Measurements from ENCODE around the gene POU2AF2.
"Not testable (repeated sequence)": the region's sequence is repeated elsewhere in the genome, so short reads cannot be mapped to it uniquely, and the experiment has no call there.

The POU2AF2 gene

DNA sequence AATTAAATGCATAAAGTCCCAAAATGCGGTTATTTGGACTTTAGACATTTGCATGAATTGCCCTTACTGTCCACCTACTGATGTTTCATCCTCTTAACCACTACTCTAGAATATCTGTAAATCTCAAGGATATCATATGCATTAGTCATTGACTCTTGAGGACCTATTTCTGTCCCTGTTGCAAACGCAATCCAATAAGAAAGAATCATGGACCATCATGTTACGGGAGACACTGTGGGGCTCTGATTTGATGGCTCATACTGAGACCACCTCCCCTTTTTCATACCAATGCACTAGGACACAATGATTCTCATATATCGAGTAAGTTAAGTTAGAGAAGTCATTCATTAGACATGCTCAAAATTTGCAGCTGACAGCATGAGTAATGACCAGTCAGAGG is 14.4 kb downstream of the POU2AF2 start:
- no peak for DNase-seq (ENCODE audit: low spot score)

DNA sequence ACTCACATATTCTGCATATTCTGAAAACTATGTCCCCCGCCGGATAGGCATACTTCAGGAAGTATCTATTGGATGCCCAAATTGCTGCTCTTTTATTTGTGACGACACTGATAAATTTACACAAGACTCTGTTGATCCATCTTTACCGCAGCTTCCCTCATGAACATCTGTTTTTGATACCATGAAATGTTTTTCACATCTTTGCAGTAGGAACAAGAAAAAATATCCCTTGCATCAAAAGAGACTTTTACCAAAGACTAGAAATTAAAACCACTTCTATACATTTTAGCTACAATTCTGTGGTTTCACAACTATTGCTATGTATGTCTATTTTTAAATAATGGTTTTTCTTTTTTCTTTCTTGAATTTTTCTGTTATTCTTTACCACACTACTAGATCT is 15.3 kb downstream of the POU2AF2 start:
- DNase-seq (ENCODE audit: low spot score): no peak

DNA sequence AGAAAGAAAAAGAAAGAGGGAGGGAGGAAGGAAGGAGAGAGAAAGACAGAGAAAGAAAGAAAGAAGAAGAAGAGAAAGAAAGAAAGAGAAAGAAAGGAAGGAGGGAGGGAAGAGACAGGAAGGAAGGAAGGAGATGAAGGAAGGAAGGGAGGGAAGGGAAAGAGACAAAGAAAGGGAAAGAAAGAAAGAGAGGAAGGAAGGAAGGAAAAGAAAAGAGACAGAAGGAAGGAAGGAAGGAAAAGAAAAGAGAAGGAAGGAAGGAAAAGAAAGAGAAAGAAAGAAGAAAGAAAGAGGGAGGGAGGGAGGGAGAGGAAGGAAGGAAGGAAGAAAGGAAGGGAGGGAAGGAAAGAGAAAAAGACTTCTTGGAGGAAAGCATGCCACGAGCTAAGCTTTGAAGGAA is 19.1 kb downstream of the POU2AF2 start:
- no peak for DNase-seq (ENCODE audit: low spot score)

DNA sequence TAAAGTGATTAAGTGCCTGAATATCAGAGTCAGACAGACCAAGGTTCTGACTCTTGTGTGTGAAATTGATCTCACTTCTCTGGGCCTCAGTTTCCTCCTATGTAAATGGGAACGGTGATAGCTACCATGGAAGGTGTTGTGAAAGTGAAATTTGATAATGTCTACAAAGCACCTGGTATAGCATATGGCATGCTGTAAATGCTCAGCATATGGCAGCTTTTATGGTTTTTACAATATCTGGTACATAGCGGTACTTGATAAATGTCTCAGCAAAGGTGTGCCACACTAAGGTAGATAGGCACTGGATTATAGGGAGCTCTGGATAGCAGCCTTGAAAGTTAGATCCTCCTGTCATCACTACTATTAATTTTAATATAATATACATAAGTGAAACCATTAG is 19.9 kb downstream of the POU2AF2 start:
- DNase-seq (ENCODE audit: low spot score): no peak

DNA sequence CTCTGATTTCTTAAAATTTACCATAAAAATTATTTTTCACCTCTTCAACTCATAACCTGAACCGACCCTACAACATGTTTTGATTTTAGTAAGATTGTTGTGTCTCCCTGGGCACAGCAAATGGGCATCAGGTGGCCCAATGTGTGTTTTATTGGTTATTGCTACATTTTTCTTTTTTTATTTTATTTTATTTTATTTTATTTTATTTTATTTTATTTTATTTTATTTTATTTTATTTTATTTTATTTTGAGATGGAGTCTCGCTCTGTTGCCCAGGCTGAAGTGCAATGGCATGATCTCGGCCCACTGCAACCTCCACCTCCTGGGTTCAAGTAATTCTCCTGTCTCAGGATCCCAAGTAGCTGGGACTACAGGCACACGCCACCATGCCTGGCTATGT is 22.8 kb downstream of the POU2AF2 start:
- not testable (repeated sequence) for DNase-seq (ENCODE audit: low spot score)

DNA sequence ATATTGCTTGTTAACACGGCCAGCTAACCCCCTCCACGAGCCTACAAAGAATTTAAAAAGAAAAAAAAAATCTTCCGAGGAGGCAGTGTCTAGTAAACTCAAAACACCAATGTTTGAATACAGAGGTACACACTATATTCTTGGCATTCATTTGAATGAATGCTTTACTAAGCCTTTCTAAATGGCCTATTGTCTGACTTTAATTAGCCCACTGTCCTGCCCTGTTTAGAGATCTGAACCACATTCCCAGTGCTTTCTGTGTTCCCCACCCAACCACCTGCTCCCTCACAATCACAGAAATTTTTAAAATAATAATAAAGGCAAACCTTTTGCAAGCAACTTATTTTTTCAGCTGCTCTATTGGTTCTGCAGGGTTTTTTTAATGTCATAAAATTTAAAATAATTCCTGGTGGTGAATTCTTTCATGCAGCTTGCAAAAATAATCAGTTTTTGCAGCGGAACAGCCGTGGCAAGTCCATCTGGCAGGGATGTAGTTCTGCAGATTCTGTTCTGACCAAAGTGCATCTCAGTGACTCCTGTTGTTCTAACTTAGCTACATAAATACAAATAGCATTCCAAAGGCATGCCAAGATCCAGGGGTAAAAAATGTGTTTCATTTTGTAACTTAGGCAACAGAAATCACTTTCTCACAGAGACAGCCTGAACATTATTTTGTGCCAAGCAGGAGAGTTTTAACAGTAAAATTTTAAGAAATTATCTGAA is 23.8 kb downstream of the POU2AF2 start:
- DNase-seq (ENCODE audit: low spot score): no peak

DNA sequence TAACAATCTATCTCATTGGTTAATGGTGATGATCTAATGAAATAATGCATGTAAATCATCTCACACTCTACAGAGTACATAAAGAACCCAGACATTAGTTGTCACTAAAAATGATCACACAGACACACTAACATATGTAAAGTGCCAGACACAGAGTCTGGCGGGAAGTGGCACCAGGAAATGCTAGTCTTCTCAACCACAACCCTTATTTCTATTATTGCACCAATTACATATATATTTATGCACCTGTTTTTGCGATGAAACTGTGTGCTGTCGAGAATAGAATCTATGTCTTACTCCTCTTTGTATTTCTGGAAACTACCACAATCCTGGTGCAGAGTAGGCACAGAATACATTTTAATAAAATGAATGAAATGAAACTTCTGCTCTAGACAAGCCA is 26.9 kb downstream of the POU2AF2 start:
- DNase-seq (ENCODE audit: low spot score): no peak

DNA sequence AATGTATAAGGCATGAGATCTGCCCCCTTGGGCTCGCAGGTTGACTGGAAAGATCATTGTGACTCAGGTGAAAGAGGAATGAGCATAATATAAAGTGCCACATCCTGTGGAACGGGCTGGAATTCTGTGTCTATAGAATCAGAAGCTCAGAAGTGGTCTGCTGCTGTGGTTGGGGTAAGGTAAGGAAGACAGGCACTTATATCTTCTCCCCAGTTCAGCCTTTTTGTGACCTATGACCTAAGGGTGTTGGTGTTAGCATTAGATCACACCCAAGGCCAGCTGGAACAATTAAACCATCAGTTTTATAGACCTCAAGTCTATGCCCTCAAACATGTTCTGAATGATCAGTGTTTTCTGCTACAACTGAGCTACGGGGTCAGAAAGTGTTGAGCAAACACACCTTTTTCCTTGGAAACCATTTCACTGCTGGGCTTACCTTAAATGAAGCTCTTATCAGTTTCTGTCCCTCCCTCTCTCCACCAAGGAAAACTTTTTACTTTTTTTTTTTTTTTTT is 37.1 kb downstream of the POU2AF2 start:
- DNase-seq (ENCODE audit: low spot score): no peak

DNA sequence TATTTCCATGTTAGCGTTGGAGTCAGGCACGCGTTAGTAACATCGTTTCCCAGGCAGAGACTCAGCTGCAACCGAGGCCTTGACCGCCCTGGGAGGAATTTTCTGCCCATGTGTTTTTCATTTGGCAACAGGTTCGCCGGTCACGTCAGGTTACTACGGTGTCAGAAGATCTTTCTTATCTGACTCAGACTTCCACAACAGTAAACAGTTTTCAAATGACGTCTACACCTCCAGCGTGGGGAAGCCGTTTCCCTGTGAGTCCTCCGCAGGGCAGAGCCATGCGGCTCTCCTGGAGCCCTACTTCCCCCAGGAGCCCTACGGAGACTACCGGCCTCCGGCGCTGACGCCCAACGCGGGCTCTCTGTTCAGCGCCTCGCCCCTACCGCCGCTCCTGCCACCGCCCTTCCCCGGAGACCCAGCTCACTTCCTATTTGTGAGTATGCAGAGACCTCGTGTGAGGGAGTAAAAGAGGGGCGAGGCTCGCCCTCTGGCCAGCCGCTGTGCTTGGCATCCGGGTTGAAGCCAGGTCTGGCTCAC is 38.5 kb downstream of the POU2AF2 start:
- no peak for DNase-seq (ENCODE audit: low spot score)

DNA sequence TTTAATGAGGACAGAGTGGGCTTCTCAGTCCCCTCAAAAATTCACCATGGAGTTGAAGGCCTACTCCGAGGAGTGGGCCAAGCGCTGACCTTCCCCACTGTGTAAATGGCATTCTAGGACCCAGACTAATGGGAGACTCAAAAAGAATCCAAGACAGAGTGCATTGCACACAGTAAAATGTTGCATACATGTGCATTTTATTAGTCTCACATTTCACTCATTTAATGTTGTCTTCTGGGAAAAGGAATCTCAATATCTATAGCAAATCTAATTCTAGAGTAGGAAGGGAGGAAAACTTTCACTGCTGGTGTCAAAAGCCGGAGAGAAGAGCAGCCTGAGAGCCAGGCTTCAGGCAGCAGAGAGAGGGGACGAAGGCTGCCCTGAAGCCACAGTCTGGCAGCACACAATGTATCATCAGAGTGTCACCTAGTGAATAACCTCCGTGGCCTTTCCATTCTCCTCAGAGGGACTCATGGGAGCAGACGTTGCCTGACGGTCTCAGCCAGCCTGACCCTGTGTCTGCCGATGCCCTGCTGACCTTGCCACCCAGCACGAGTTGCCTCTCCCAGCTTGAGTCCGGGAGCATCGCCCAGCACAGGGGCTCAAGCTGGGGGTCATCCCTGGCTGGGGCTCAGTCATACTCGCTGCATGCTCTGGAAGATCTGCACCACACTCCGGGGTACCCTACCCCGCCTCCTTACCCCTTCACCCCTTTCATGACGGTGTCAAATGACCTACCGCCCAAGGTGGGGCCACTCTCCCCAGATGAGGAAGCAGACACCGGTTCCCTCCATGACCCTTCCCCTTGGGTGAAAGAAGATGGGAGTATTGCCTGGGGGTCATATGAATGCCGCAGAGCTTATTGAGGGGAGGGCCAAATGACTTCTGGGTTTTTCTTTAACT is 39.9 kb downstream of the POU2AF2 start:
- DNase-seq (ENCODE audit: low spot score): no peak

DNA sequence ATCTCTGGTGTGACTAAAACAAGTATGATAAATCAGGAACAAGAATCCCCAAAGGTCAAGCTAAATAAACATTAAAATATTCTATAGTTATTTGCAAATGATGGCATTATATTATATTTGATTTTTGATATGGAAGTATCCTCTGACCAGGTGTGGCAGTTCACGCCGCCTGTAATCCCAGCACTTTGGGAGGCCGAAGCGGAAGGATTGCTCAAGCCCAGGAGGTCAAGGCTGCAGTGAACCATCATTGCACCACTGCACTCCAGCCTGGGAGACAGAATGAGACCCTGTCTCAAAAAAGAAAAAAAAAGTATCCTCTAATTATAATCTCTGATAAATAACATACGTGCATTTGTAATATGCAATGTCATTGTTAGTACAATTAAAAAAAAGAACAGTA is 46.2 kb downstream of the POU2AF2 start:
- no peak for DNase-seq (ENCODE audit: low spot score)

DNA sequence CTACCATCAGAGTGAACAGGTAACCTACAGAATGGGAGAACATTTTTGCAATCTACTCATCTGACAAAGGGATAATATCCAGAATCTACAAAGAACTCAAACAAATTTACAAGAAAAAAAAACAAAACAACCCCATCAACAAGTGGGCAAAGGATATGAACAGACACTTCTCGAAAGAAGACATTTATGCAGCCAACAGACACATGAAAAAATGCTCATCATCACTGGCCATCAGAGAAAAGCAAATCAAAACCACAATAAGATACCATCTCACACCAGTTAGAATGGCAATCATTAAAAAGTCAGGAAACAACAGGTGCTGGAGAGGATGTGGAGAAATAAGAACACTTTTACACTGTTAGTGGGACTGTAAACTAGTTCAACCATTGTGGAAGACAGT is 46.9 kb downstream of the POU2AF2 start:
- DNase-seq (ENCODE audit: low spot score): not testable (repeated sequence)

DNA sequence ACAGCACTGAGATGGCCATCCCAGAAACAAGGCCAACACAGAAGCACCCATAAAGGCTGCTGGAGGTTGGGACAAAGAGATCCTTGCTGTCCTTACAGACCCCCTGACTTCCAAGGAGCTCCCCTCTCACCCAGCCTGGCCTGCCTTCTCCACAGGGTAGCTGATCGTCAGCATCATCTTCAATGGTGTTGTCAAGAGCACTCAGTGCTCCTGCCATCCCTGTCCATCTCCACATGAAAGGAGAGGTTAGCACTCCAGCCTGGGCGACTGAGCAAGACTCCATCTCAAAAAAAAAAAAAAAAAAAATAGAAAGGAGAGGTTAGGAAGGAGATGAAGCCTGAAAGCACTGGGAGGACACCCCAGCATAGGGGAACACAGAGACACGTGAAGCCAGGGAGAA is 50.7 kb downstream of the POU2AF2 start:
- no peak for DNase-seq (ENCODE audit: low spot score)

DNA sequence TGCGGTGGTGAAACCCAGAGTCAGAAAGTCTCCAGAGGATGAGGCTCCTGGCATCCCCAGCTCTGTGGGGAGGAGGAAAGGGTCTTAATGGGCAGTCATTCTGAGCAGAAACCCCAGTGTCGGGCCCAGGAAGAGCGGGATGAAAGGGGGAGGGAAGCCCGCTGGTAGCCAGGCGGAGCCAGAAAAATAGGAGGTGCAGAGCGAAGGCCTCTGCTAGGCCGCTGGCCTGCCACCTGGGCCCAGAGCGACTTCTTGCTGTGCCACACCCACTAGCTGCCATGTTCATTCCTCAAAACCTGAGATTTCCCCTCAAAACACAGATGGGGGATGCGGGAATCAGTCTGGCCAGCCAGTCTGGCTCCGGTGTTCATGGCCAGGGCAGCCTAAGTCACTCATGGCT is 52.2 kb downstream of the POU2AF2 start:
- no peak for DNase-seq (ENCODE audit: low spot score)

DNA sequence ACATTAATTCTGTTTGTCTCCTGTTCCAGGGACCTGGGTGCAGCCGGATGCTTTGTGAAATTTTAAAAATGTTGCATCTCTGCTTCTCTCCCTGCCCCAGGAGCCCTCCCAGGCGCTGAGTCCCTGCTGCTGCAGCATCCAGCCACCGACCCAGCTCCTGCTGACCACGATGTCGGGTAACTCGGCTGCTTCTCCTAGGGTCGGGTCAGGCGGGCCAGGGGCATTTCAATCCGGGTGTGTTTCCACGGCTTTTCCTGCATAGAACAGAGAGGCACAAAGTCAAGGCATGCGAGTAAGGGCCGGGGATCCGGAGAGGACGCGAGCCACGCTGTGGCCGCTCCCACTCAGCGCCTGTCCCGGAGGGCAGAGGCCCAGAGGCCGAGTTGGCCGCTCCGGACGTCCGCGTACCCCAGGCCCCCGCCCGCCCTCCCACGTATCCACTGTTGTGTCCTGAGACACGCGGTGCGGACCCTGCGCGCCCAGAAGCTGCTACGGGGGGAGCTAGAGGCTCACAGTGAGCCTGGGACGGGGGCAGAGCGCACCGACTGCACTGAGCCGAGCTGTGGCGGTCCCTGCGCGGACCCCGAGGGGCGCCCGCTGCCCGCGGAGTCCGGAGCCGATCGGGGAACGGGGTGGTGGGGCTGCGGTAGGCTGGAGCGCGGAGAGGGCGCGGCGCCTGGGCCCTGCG is 53.0 kb downstream of the POU2AF2 start, which contains the start of gene POU2AF3:
POU2AF3 (plus strand) TSS at position 134 of the 688 bp plus-strand sequence; CDS start at position 170, 36 bp downstream.
- no peak for DNase-seq (ENCODE audit: low spot score)

DNA sequence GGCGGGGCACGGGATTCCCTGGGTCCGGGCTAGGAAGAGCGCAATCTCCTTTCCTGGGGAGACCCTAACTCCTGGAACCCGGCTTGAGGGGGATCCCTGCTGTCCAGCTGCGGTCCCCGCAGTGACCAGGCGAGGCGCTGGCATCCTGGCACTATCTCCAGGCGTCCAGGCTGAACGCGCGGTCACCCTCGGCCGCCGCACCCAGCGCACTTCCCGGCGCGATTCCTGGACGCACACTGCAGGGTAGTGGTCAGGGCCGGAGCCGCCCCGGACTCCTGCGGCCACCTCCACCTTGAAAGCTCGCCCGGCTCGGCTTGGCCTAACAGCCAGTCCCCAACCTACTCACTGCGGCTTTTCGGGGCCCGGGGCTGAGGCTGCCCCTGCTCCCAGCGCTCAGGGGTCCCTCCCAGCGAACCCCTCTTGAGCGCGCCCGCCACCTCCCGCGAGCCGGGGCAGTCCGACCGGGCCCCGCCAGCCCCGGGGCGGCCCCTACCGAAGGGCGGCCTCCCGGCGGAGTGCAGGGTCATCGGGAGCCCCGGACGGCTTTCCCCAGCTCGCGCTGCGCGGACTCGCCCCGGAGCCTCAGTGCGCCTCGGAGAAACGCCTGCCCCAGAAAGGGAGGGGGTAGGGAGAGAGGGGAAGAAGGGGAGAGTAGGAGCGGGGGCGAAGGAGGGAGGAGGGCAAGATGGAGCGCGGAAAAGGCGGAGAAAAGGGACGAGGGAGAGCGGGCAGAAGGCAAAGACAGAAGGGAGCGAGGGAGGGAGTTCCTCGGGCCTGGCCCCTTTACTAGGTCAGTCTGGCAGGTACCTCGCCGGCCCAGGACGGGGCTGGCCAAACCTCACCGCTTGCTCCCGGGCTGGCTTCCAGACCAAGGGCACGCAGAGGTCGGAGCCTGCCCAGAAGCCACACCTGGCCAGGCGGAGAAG is 53.8 kb downstream of the POU2AF2 start:
- DNase-seq (ENCODE audit: low spot score): no peak

DNA sequence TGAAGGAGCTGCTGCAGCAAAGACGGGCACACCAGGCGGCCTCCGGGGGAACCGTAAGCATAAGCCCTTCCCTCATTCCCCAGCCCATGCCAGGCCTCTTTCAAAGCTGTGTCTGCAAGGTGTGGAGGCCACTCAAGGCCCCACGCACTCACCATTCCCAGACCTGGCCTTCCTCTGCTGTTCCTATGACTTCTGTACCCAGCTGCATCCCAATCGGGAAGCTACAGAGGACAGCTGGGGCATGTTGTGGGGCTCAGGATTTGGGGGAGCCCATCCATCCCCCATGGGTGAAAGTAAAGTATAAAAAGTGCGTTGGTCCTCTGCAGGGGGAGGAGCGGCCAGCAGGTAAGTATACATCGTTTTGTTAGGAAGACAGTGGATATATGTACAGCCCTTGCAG is 55.0 kb downstream of the POU2AF2 start:
- DNase-seq (ENCODE audit: low spot score): no peak

DNA sequence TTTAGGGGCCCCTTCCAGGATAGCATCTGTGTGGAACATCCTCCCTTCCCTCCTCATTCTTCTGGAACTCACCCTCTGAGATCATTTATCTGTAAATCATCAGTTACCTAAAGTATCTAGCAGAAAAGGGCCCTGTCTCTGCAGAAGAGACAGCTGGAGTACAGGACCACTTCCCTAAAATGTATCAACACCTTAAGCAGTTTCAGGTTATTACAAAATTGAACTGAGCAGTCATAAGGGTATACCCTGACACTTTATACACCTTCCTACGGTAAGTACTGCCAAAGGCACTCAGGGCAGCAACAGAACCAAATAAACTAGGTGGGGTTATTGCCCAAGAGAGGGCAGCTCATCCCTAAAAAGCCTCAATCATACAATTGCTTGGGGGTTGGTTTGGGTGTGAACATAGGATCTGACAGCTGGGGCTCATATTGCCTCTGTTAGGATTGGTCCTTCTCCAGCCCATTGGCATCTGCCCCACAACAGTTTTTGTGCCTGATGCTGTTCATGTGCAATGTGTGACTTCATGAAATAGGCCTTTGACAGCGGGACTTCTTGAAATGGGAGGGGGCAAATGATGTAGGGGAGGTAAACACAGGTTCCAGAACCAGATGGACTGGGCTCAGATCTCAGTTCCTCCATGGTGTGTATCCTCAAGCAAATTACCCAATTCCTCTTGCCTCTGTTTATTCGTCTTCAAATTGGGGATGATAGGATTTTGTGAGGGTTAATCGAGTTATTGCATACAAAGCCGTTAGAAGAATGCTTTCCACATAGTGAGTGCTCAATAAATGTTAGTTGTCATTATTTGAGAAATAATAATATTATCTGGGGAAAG is 55.7 kb downstream of the POU2AF2 start:
- no peak for DNase-seq (ENCODE audit: low spot score)

DNA sequence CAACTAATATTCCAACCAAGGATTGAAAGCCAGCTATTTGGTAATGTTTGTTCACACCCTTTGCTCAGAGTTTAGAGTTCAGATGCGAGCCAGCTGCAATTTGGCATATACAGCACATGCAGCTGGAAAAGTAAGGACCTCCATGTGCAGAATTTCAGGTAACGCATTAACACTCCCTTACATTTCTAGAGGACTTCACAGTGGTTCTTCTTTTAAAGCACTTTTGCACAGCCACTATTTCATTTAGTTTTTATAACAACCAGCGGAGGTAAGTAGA is 56.3 kb downstream of the POU2AF2 start:
- no peak for DNase-seq (ENCODE audit: low spot score)

DNA sequence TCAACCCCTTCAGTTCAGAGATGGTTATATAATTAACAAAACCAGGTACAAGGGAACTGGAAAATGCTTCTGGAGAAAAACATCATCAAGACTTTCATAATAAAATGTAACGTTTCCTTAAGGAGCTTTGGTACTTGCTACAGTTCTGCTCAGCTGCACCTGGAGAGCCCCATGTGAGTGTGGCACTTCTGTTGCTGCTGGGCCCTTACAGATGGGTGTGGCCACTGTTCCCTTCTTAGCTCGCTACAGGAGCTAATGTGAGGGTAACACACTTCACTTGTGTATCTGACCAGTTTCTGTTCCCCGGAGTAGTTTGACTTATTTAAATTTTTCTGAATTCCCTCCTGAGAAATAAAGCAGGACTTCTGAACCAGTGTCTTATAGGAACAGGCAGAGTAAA is 56.8 kb downstream of the POU2AF2 start:
- no peak for DNase-seq (ENCODE audit: low spot score)
